ENCODE measurements around the gene UPF3B.
A peak's percentile ranks its signal among the peaks of the same experiment; 100 is the strongest.

The UPF3B gene

GRCh38 chrX:119871599-119872395, 19.0 kb upstream of the UPF3B start, which contains the start of the genes NDUFA1 and RNF113A:
Gene NDUFA1 (plus strand): TSS chrX:119871832. CDS start chrX:119871912, 80 bp downstream.
Gene RNF113A (minus strand): TSS chrX:119871733. CDS start chrX:119871613, 120 bp downstream.
- CTCF ChIA-PET = interaction anchor here (0.7 to 3.0 kb wide), 3 partner anchors 9 to 342 kb away, joined by 3 to 9 read pairs (median 5); no protein-coding TSS in a partner anchor
- H3K4me3 ChIP-seq (ENCODE audit: low read depth, low read length) = peak within 1 kb of the TSS; percentile 59
- no peaks in the 10 kb centered on the region for H3K9me3 ChIP-seq (ENCODE audit: control insufficient read depth, insufficient read depth, low read depth, low read length)
- peak within 1 kb of the TSS; percentile 90 for H3K27ac ChIP-seq (ENCODE audit: extremely low read depth, low read depth, low read length)
- POLR2A ChIA-PET = interaction anchor here (0.8 to 2.9 kb wide), 7 partner anchors 11 to 266 kb away, joined by 3 to 33 read pairs (median 8); partner anchors contain the start of genes RPL39 and UPF3B
- H3K36me3 ChIP-seq (ENCODE audit: control insufficient read depth in 2 of 2, insufficient read depth in 1 of 2, low read length in 2 of 2) = peaks cover 12 to 14% of the 10 kb centered on the region in 2 experiments
- no peaks in the 10 kb centered on the region for H3K4me1 ChIP-seq (ENCODE audit: control insufficient read depth, insufficient read depth, low read length)
- TF ChIP-seq EGR2 (tag by site-specific recombination; IDR thresholded peaks at IDR 0.05; ENCODE audit: low read depth) (no peak), ZNF350 (tag by site-specific recombination; IDR thresholded peaks at IDR 0.05) (no peak), ZNF24 (tag by site-specific recombination; IDR thresholded peaks at IDR 0.05) (0 out of 2 replicates have a peak, but pooled peaks have one; percentile 13), OSR2 (tag by site-specific recombination; IDR thresholded peaks at IDR 0.05) (no peak), KLF7 (tag by site-specific recombination; IDR thresholded peaks at IDR 0.05; ENCODE audit: borderline replicate concordance) (peak; percentile 31; the same call in 1 of the 2 replicates), ZNF366 (tag by site-specific recombination; conservative IDR thresholded peaks at IDR 0.05) (peak; percentile 54), ZNF621 (tag by site-specific recombination; IDR thresholded peaks at IDR 0.05) (no peak), ZXDB (tag by site-specific recombination; IDR thresholded peaks at IDR 0.05) (peak; percentile 81), KLF17 (tag by site-specific recombination; IDR thresholded peaks at IDR 0.05) (0 out of 2 replicates have a peak, but pooled peaks have one; percentile 14), ZNF660 (tag by site-specific recombination; IDR thresholded peaks at IDR 0.05) (peak; percentile 82), ZIC2 (tag by site-specific recombination; IDR thresholded peaks at IDR 0.05) (peak; percentile 17; the same call in 1 of the 2 replicates), ZBTB7A (tag by site-specific recombination; IDR thresholded peaks at IDR 0.05; ENCODE audit: low read depth) (peak; percentile 12; the same call in 1 of the 2 replicates), ZNF132 (tag by site-specific recombination; IDR thresholded peaks at IDR 0.05; ENCODE audit: borderline replicate concordance) (no peak), ZNF23 (tag by site-specific recombination; IDR thresholded peaks at IDR 0.05; ENCODE audit: borderline replicate concordance) (no peak), ZNF791 (tag by site-specific recombination; IDR thresholded peaks at IDR 0.05) (no peak), ZNF501 (tag by site-specific recombination; IDR thresholded peaks at IDR 0.05) (peak; percentile 68; the same call in 1 of the 2 replicates), ZBTB26 (tag by site-specific recombination; optimal IDR thresholded peaks at IDR 0.05) (peak; percentile 62), ZNF473 (tag by site-specific recombination; IDR thresholded peaks at IDR 0.05) (no peak), ZNF311 (tag by site-specific recombination; IDR thresholded peaks at IDR 0.05; ENCODE audit: borderline replicate concordance) (no peak), ZBTB20 (tag by site-specific recombination; IDR thresholded peaks at IDR 0.05) (peak; percentile 83), ZNF10 (tag by site-specific recombination; IDR thresholded peaks at IDR 0.05) (peak; percentile 25; the same call in 1 of the 2 replicates), OVOL3 (tag by site-specific recombination; IDR thresholded peaks at IDR 0.05) (0 out of 2 replicates have a peak, but pooled peaks have one; percentile 33), ZFP37 (tag by site-specific recombination; IDR thresholded peaks at IDR 0.05) (peak; percentile 54; the same call in 1 of the 2 replicates), ZNF530 (tag by site-specific recombination; IDR thresholded peaks at IDR 0.05; ENCODE audit: low read depth) (no peak), ZNF518A (tag by site-specific recombination; conservative IDR thresholded peaks at IDR 0.05; ENCODE audit: low read depth) (peak; percentile 41; the same call in 1 of the 2 replicates), ZBTB17 (tag by site-specific recombination; IDR thresholded peaks at IDR 0.05) (peak; percentile 98), SP3 (tag by site-specific recombination; IDR thresholded peaks at IDR 0.05) (peak; percentile 60), MEIS1 (CRISPR knock-in tag; IDR thresholded peaks at IDR 0.05; ENCODE audit: borderline replicate concordance) (0 out of 2 replicates have a peak, but pooled peaks have one; percentile 44), TRIM28 (IDR thresholded peaks at IDR 0.05; ENCODE audit: borderline replicate concordance, low read length) (peak; percentile 30; the same call in 1 of the 2 replicates), ZBTB8A (tag by site-specific recombination; IDR thresholded peaks at IDR 0.05) (peak; percentile 98)
